HepG2 (cell line): ENCODE data around the gene SLC5A6. TPM values are rescaled to one million over a fixed set of nuclear protein-coding genes. Genes with fewer than 3 reads are reported as not detected.
A peak's percentile ranks its signal among the peaks of the same experiment; 100 is the strongest.

ENCODE experiments used
- ATRX ChIP-seq: sonication (generic); formaldehyde crosslinking; IDR thresholded peaks from 2 replicates; pipeline ENCODE4 v1.4.0; 2020; ENCODE audit warnings: missing genetic modification reagents, borderline replicate concordance
- CENPX ChIP-seq: sonication (generic); formaldehyde crosslinking; IDR thresholded peaks from 2 replicates; pipeline ENCODE4 v1.9.0; 2021; ENCODE audit warnings: mild to moderate bottlenecking, missing genetic modification reagents, moderate library complexity
- HMGXB3 ChIP-seq: sonication (generic); formaldehyde crosslinking; IDR thresholded peaks from 2 replicates; pipeline ENCODE4 v1.4.0; 2020; ENCODE audit warnings: missing genetic modification reagents, borderline replicate concordance
- HNRNPK ChIP-seq: fragments of 200-400 bp; formaldehyde crosslinking; IDR thresholded peaks from 2 replicates; pipeline ENCODE4 v1.6.1; 2018; ENCODE audit warnings: low read length, low read depth, moderate library complexity, mild to moderate bottlenecking; ENCODE audit not compliant: poor library complexity, severe bottlenecking
- HNRNPL ChIP-seq: fragments of 200-400 bp; formaldehyde crosslinking; IDR thresholded peaks from 2 replicates; pipeline ENCODE4 v1.6.1; 2017; ENCODE audit warnings: mild to moderate bottlenecking, low read depth, low read length
- MTA1 ChIP-seq: sonication (generic); formaldehyde crosslinking; IDR thresholded peaks from 2 replicates; pipeline ENCODE4 v1.4.0; 2020; ENCODE audit warnings: missing genetic modification reagents, mild to moderate bottlenecking, borderline replicate concordance
- NONO ChIP-seq, 2 experiments: fragments of 450-650 bp in 1 of 2; sonication (generic) in 1 of 2; formaldehyde crosslinking in 1 of 2; IDR thresholded peaks in 1 of 2; conservative IDR thresholded peaks in 1 of 2; 2 replicates each; pipeline versions ENCODE4 v1.6.1 to v1.8.0; 2017 to 2022; ENCODE audit warnings: mild to moderate bottlenecking in 1 of 2, missing genetic modification reagents in 1 of 2, moderate library complexity in 1 of 2
- RFX5 ChIP-seq: IDR thresholded peaks from 2 replicates; pipeline ENCODE4 v1.6.1; 2011; ENCODE audit warnings: low read depth, low read length, improper control_type of control experiment
- SIN3A ChIP-seq: IDR thresholded peaks from 2 replicates; pipeline ENCODE4 v1.6.1; 2011; ENCODE audit warnings: low read depth, mild to moderate bottlenecking, control low read depth, low read length, borderline replicate concordance
- SOX5 ChIP-seq: IDR thresholded peaks from 2 replicates; pipeline ENCODE4 v1.6.1; 2016; ENCODE audit warnings: borderline replicate concordance
- SRF ChIP-seq: IDR thresholded peaks from 2 replicates; pipeline ENCODE4 v1.6.1; 2011; ENCODE audit warnings: mild to moderate bottlenecking, low read depth, low read length, moderate library complexity
- SSRP1 ChIP-seq: IDR thresholded peaks from 2 replicates; pipeline ENCODE4 v1.6.1; 2016; ENCODE audit warnings: control low read depth
- USF2 ChIP-seq, 2 experiments: sonication (generic) in 1 of 2; formaldehyde crosslinking in 1 of 2; IDR thresholded peaks; 2 replicates each; pipeline versions ENCODE4 v1.5.1 to v1.6.1; 2011 to 2020; ENCODE audit warnings: borderline replicate concordance in 1 of 2, low read depth in 1 of 2, low read length in 1 of 2, mild to moderate bottlenecking in 1 of 2, missing genetic modification reagents in 1 of 2, moderate library complexity in 1 of 2
- ZBTB43 ChIP-seq: sonication (generic); formaldehyde crosslinking; conservative IDR thresholded peaks from 2 replicates; pipeline ENCODE4 v1.4.0; 2020; ENCODE audit warnings: missing genetic modification reagents
- ZBTB7A ChIP-seq: sonication (generic); formaldehyde crosslinking; IDR thresholded peaks from 2 replicates; pipeline ENCODE4 v1.8.0; 2022; ENCODE audit warnings: mild to moderate bottlenecking, missing genetic modification reagents
- ZNF136 ChIP-seq: sonication (generic); formaldehyde crosslinking; IDR thresholded peaks from 2 replicates; pipeline ENCODE4 v1.8.1; 2022; ENCODE audit warnings: low read depth, mild to moderate bottlenecking, moderate library complexity, missing genetic modification reagents
- ZNF614 ChIP-seq: IDR thresholded peaks from 2 replicates; pipeline ENCODE4 v1.6.1; 2018; ENCODE audit warnings: missing biosample characterization, missing genetic modification reagents, inconsistent platforms, borderline replicate concordance
- ZSCAN12 ChIP-seq: sonication (generic); formaldehyde crosslinking; IDR thresholded peaks from 2 replicates; pipeline ENCODE4 v1.9.0; 2021; ENCODE audit warnings: mild to moderate bottlenecking, missing genetic modification reagents
- ZSCAN30 ChIP-seq: sonication (generic); formaldehyde crosslinking; IDR thresholded peaks from 2 replicates; pipeline ENCODE4 v1.5.0; 2020; ENCODE audit warnings: mild to moderate bottlenecking, missing genetic modification reagents
- polyA plus RNA-seq, 8 experiments: library from polyadenylated mRNA; depleted of rRNA in 3 of 8; stranded (reverse) in 7 of 8; unstranded in 1 of 8; fragments of >200 nt; fragmentation: Illumina TruSeq in 4 of 8; extraction: Trizol in 4 of 8; gene quantifications; 2 replicates each; pipeline versions ENCODE4 v1.2.1 to v1.2.3, GENCODE V29; 2011 to 2016; ENCODE audit warnings: low read depth in 4 of 8, missing spikeins in 1 of 8, mixed read lengths in 1 of 8; ENCODE audit not compliant: insufficient read depth in 1 of 8
- total RNA-seq, 5 experiments: library from RNA; depleted of rRNA; stranded (reverse); fragments of >200 nt; fragmentation: Illumina TruSeq; extraction: Trizol; gene quantifications; 2 replicates each; pipeline ENCODE4 v1.2.3, GENCODE V29; 2016; ENCODE audit warnings: low read depth in 1 of 5
- TF ChIP-seq, protein P1 (sequence below): IDR thresholded peaks from 2 replicates; pipeline ENCODE4 v1.6.1; 2016; ENCODE audit warnings: missing genetic modification reagents, missing compliant biosample characterization

Gene SLC5A6
- total and polyA plus RNA-seq, 2 of the 13 experiments (the other 11 are each of a cell fraction or from before 2014, with no cell fraction given), result 135 to 417 TPM

GRCh38 chr2:27177441-27178351 is 34.4 kb downstream of the SLC5A6 start (continued):
- TF ChIP-seq USF2 (IDR thresholded peaks at IDR 0.05; ENCODE audit: low read depth, low read length), result no peak
- TF ChIP-seq USF2 (CRISPR knock-in tag; IDR thresholded peaks at IDR 0.05; ENCODE audit: borderline replicate concordance), result 0 out of 2 replicates have a peak, but pooled peaks have one; percentile 29
- TF ChIP-seq SOX5 (CRISPR knock-in tag), result peak; percentile 99
- no peak for TF ChIP-seq SRF
- TF ChIP-seq MTA1 (CRISPR knock-in tag), result peak; percentile 74; the same call in 1 of the 2 replicates
- TF ChIP-seq ZBTB43 (CRISPR knock-in tag), result peak; percentile 87; the same call in 1 of the 2 replicates
- TF ChIP-seq HNRNPL, result no peak
- peak; percentile 30; the same call in 1 of the 2 replicates for TF ChIP-seq SSRP1 (CRISPR knock-in tag)
- peak; percentile 19; the same call in 1 of the 2 replicates for TF ChIP-seq HMGXB3 (CRISPR knock-in tag)
- TF ChIP-seq ZBTB7A (CRISPR knock-in tag), result no peak
- TF ChIP-seq ZNF136 (CRISPR knock-in tag), result peak; percentile 88; the same call in 1 of the 2 replicates
- no peak for TF ChIP-seq ZSCAN12 (CRISPR knock-in tag)
- no peak for TF ChIP-seq SIN3A
- TF ChIP-seq HNRNPK, result no peak
- no peak for TF ChIP-seq ATRX
- peak; percentile 75 for TF ChIP-seq RFX5
- TF ChIP-seq NONO (IDR thresholded peaks at IDR 0.05), result no peak
- peak; percentile 93 for TF ChIP-seq NONO (CRISPR knock-in tag; conservative IDR thresholded peaks at IDR 0.05)
- no peak; the same call in none of the 2 replicates for TF ChIP-seq ZNF614 (CRISPR knock-in tag)
- TF ChIP-seq ZSCAN30 (CRISPR knock-in tag), result no peak
- TF ChIP-seq, protein P1, sequence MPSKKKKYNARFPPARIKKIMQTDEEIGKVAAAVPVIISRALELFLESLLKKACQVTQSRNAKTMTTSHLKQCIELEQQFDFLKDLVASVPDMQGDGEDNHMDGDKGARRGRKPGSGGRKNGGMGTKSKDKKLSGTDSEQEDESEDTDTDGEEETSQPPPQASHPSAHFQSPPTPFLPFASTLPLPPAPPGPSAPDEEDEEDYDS (CRISPR knock-in tag), result peak; percentile 58
- no peak for TF ChIP-seq CENPX (CRISPR knock-in tag)
